ENCODE data around the gene FGF6.

The FGF6 gene

GRCh38 chr12:4450551-4451112 is 5.0 kb upstream of the FGF6 start:
- H3K79me2 ChIP-seq (ENCODE audit: low read length) = no peaks in the 10 kb centered on the region
- H3K4me1 ChIP-seq (ENCODE audit: low read length) = peaks cover 10% of the 10 kb centered on the region
- no peaks in the 10 kb centered on the region for H3K36me3 ChIP-seq (replicated peaks; ENCODE audit: low read depth, low read length)
- H3K4me2 ChIP-seq (ENCODE audit: low read length) = no peak overlapping the region
- no peaks in the 10 kb centered on the region for H4K20me1 ChIP-seq (ENCODE audit: insufficient read depth, low read length)
- H3K27ac ChIP-seq (ENCODE audit: low read length) = no peak overlapping the region
- H3K9me3 ChIP-seq (ENCODE audit: insufficient read depth, low read length) = no peaks in the 10 kb centered on the region
- no peak overlapping the region for H2AFZ ChIP-seq (ENCODE audit: low read depth, low read length)
- H3K27me3 ChIP-seq (ENCODE audit: low read depth, low read length) = peaks cover 21% of the 10 kb centered on the region
- no peak overlapping the region for H3K4me3 ChIP-seq (ENCODE audit: low read length)
- no peak overlapping the region for H3K9ac ChIP-seq (ENCODE audit: low read length)
- TF ChIP-seq CTCF (IDR thresholded peaks at IDR 0.05; ENCODE audit: low read depth, low read length) (no peak), EZH2phosphoT487 (IDR thresholded peaks at IDR 0.05; ENCODE audit: low read depth) (no peak)

- H3K9ac ChIP-seq (ENCODE audit: low read length) = no peak overlapping the region
- H4K20me1 ChIP-seq (ENCODE audit: insufficient read depth, low read length) = no peaks in the 10 kb centered on the region
- no peak for TF ChIP-seq EZH2phosphoT487 (IDR thresholded peaks at IDR 0.05; ENCODE audit: low read depth)
- TF ChIP-seq CTCF (IDR thresholded peaks at IDR 0.05; ENCODE audit: low read depth, low read length) = no peak
- H2AFZ ChIP-seq (ENCODE audit: low read depth, low read length) = no peak overlapping the region
- H3K4me2 ChIP-seq (ENCODE audit: low read length) = peak overlapping the region; percentile 15; the same call in 1 of the 2 replicates
- no peaks in the 10 kb centered on the region for H3K79me2 ChIP-seq (ENCODE audit: low read length)
- H3K36me3 ChIP-seq (replicated peaks; ENCODE audit: low read depth, low read length) = no peaks in the 10 kb centered on the region
- no peak overlapping the region for H3K4me3 ChIP-seq (ENCODE audit: low read length)
- H3K27me3 ChIP-seq (ENCODE audit: low read depth, low read length) = peaks cover 21% of the 10 kb centered on the region
- H3K9me3 ChIP-seq (ENCODE audit: insufficient read depth, low read length) = no peaks in the 10 kb centered on the region
- no peak overlapping the region for H3K27ac ChIP-seq (ENCODE audit: low read length)
- H3K4me1 ChIP-seq (ENCODE audit: low read length) = peaks cover 10% of the 10 kb centered on the region
Measured at GRCh38 chr12:4449851-4450221, 4.2 kb upstream of the FGF6 start.

GRCh38 chr12:4448943-4449850 is 3.6 kb upstream of the FGF6 start:
- peaks cover 22% of the 10 kb centered on the region for H3K27me3 ChIP-seq (ENCODE audit: low read depth, low read length)
- no peak overlapping the region for H2AFZ ChIP-seq (ENCODE audit: low read depth, low read length)
- no peak for TF ChIP-seq CTCF (IDR thresholded peaks at IDR 0.05; ENCODE audit: low read depth, low read length)
- TF ChIP-seq EZH2phosphoT487 (IDR thresholded peaks at IDR 0.05; ENCODE audit: low read depth) = no peak
- no peak overlapping the region for H3K4me3 ChIP-seq (ENCODE audit: low read length)
- H3K27ac ChIP-seq (ENCODE audit: low read length) = no peak overlapping the region
- H4K20me1 ChIP-seq (ENCODE audit: insufficient read depth, low read length) = no peaks in the 10 kb centered on the region
- H3K4me1 ChIP-seq (ENCODE audit: low read length) = peaks cover 10% of the 10 kb centered on the region
- H3K9ac ChIP-seq (ENCODE audit: low read length) = no peak overlapping the region
- H3K4me2 ChIP-seq (ENCODE audit: low read length) = peak overlapping the region; percentile 15; the same call in 1 of the 2 replicates
- no peaks in the 10 kb centered on the region for H3K9me3 ChIP-seq (ENCODE audit: insufficient read depth, low read length)
- H3K79me2 ChIP-seq (ENCODE audit: low read length) = no peaks in the 10 kb centered on the region
- no peaks in the 10 kb centered on the region for H3K36me3 ChIP-seq (replicated peaks; ENCODE audit: low read depth, low read length)

GRCh38 chr12:4448371-4448940 is 2.8 kb upstream of the FGF6 start:
- Histone ChIP-seq H3K79me2 (ENCODE audit: low read length) (no peaks in the 10 kb centered on the region), H3K4me3 (ENCODE audit: low read length) (no peak overlapping the region), H3K27me3 (ENCODE audit: low read depth, low read length) (peaks cover 25% of the 10 kb centered on the region), H3K27ac (ENCODE audit: low read length) (no peak overlapping the region), H2AFZ (ENCODE audit: low read depth, low read length) (no peak overlapping the region), H3K36me3 (replicated peaks; ENCODE audit: low read depth, low read length) (no peaks in the 10 kb centered on the region), H3K4me1 (ENCODE audit: low read length) (peaks cover 10% of the 10 kb centered on the region), H3K9ac (ENCODE audit: low read length) (no peak overlapping the region), H3K9me3 (ENCODE audit: insufficient read depth, low read length) (no peaks in the 10 kb centered on the region), H4K20me1 (ENCODE audit: insufficient read depth, low read length) (no peaks in the 10 kb centered on the region), H3K4me2 (ENCODE audit: low read length) (no peak overlapping the region)
- TF ChIP-seq CTCF (IDR thresholded peaks at IDR 0.05; ENCODE audit: low read depth, low read length) (no peak), EZH2phosphoT487 (IDR thresholded peaks at IDR 0.05; ENCODE audit: low read depth) (no peak)
